Dendritic cell treated with granulocyte-macrophage colony-stimulating factor and Interleukin-4, amounts not matched to agents 40 ng/mL and 50 ng/mL, for 4 days (primary cell): Measurements from ENCODE around the gene RAPGEF2.

Experiments used
- H3K27ac Mint-ChIP-seq: one replicate; pipeline ENCODE4 v1.8.0; 2022; ENCODE audit warnings: mild to moderate bottlenecking, mixed read lengths
- H3K27me3 Mint-ChIP-seq: one replicate; pipeline ENCODE4 v1.8.0; 2022; ENCODE audit warnings: mild to moderate bottlenecking, mixed read lengths
- H3K36me3 Mint-ChIP-seq: one replicate; pipeline ENCODE4 v1.8.0; 2022; ENCODE audit warnings: low read depth, mixed read lengths
- H3K4me1 Mint-ChIP-seq: one replicate; pipeline ENCODE4 v1.8.0; 2022; ENCODE audit warnings: low read depth, mixed read lengths
- H3K4me3 Mint-ChIP-seq: one replicate; pipeline ENCODE4 v1.8.0; 2022; ENCODE audit warnings: mild to moderate bottlenecking, moderate library complexity, mixed read lengths
- H3K9me3 Mint-ChIP-seq: one replicate; pipeline ENCODE4 v1.8.0; 2022; ENCODE audit warnings: mixed read lengths
- intact Hi-C: fragments of 100-400 bp; cut with micrococcal nuclease; formaldehyde crosslinking; loops from one replicate; pipeline ENCODE4 v1.15.0; 2022

RAPGEF2 gene

DNA sequence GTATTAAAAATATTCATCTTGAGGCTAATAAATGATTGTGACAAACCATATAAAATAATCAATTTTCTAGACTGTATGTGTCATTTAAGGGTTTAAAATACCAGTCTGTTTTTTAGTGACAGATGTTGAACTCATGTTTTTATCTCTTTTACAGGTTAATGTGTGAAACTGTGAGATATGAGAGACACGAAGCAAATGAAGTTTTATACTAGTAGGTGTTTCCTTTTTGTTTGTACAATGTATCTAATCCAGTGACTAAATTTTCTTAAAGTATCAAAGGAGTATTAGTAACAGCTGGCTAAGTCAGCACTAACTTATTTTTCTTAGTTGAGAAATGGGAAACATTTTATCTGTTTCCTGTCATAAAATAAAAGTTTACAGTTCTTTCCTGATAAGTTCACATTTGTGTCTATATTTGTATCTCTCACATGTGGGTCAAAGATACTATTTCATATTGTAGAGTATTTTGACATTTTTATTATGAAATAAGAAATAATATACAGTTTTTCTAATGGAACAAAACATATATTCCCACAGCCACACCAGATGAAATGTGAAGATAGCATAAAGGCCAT is 90.3 kb downstream of the RAPGEF2 start:
- no peaks in the 10 kb centered on the region for H3K9me3 Mint-ChIP-seq
- H3K4me3 Mint-ChIP-seq, result no peak overlapping the region
- intact Hi-C loops, result no loop called here
- no peak overlapping the region for H3K27ac Mint-ChIP-seq
- H3K4me1 Mint-ChIP-seq, result peaks cover 7% of the 10 kb centered on the region
- peaks cover 17% of the 10 kb centered on the region for H3K36me3 Mint-ChIP-seq
- H3K27me3 Mint-ChIP-seq, result no peaks in the 10 kb centered on the region

DNA sequence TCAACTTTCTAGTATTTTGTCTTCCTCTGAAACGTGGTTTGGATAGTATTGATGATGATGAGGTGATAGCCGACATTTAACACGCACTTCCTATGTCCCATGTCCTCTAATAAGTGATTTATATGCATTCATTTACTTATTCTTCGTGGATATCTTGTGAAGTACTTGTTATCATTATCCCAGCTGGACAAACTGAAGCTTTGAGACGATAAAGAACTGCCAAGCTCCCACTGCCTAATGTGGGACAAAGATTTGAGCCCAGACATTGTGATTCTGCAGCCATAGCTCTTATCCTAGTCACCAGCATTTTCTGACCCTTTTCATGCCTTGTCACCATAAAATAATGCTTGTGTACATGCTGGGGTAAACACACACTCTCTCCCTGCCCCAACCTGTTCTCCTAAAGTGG is 92.5 kb downstream of the RAPGEF2 start:
- intact Hi-C loops, result no loop called here
- Mint-ChIP-seq H3K36me3 (peaks cover 17% of the 10 kb centered on the region), H3K27ac (no peak overlapping the region), H3K4me1 (peaks cover 11% of the 10 kb centered on the region), H3K27me3 (no peaks in the 10 kb centered on the region), H3K9me3 (no peaks in the 10 kb centered on the region), H3K4me3 (no peak overlapping the region)

DNA sequence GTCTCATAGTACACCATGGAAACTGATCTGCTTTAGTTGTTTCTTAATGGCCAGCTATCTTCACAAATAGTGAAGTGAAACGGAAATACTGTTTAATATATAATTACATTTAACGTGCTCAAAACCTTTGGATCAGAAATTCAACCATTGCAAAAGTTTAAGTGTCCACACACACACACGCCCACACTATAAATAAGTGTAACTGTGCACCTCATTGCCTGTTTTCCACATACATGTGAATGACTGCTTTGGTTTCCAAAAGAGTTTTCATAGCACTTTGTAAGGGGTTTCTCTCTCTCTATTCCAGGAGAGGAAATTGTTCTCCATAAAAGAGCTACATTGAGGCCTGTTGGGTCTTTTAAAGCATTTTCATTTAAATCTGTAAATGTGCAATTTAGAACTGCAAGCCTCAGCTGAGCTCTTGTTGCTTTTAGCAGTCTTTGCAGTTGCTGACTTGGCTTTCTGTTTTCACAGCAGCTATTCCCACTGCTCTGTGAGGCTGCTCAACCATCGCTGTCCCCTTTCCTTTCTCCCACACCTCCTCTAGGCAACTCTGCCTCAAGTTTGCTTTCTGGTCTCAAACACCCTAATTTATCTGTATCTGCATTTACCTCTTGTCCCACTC is 94.5 kb downstream of the RAPGEF2 start:
- Mint-ChIP-seq H3K27ac (no peak overlapping the region), H3K9me3 (no peaks in the 10 kb centered on the region), H3K4me3 (no peak overlapping the region), H3K4me1 (peaks cover 22% of the 10 kb centered on the region), H3K27me3 (no peaks in the 10 kb centered on the region), H3K36me3 (peaks cover 17% of the 10 kb centered on the region)
- intact Hi-C loops, result no loop called here

DNA sequence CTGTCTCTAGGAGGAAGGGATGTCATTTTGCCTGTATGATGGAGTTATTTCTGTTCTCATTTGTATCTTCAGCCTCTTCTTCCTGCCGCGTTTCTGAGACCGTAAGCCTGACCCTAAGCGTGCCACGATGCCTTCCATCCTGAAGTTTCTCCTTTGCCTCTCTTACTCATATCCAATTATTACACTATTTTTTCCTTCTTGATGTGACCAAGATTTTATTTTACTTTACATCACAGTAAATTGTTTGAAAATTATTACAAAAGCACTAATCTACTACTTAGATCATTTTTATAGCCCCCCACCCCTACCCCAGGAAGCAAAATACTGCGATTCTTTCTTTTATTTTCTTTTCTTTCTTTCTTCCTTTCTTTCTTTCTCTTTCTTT is 95.0 kb downstream of the RAPGEF2 start:
- intact Hi-C loops, result no loop called here
- peaks cover 17% of the 10 kb centered on the region for H3K36me3 Mint-ChIP-seq
- no peak overlapping the region for H3K4me3 Mint-ChIP-seq
- H3K4me1 Mint-ChIP-seq, result peaks cover 27% of the 10 kb centered on the region
- no peaks in the 10 kb centered on the region for H3K27me3 Mint-ChIP-seq
- no peaks in the 10 kb centered on the region for H3K9me3 Mint-ChIP-seq
- H3K27ac Mint-ChIP-seq, result no peak overlapping the region

DNA sequence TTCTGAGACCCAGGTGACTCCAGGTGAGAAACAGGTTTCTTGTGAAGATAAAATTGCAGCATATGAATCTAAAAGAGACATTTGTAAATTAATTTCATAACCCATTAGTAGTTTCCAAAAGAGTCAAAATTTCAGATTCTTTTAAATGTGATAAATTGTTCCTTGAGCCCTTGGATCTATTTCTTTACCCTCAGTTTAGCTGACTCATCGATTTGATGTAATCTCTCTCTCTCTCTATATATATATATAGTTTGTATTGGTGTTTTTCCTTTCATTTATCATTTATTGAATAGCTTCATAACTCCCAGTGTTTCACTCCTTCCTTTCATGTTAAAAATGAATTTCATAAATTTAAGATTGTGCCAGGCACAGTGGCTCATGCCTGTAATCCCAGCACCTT is 96.9 kb downstream of the RAPGEF2 start:
- H3K36me3 Mint-ChIP-seq, result peaks cover 7% of the 10 kb centered on the region
- no peaks in the 10 kb centered on the region for H3K27me3 Mint-ChIP-seq
- intact Hi-C loops, result no loop called here
- peaks cover 44% of the 10 kb centered on the region for H3K4me1 Mint-ChIP-seq
- no peak overlapping the region for H3K27ac Mint-ChIP-seq
- H3K9me3 Mint-ChIP-seq, result no peaks in the 10 kb centered on the region
- H3K4me3 Mint-ChIP-seq, result no peak overlapping the region

DNA sequence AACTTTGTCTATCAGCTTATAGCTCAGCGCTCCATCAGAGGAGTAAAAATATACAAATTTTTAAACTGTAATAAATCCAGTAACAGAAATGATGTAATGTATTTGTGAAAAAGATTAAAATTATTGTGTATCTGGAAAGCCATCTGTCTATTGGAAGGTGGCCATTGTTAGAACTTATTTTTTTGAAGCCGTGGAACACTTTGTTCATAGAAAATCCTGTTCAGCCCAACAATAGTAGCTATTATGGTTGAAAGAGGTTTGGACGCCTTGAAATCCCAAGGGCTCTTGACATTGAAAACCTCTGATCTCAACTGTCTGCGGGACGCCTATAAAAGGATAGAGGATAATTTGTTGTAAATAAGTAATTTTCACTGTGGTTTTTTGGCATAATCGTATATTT is 98.3 kb downstream of the RAPGEF2 start:
- peaks cover 9% of the 10 kb centered on the region for H3K9me3 Mint-ChIP-seq
- H3K27ac Mint-ChIP-seq, result no peak overlapping the region
- no peak overlapping the region for H3K4me3 Mint-ChIP-seq
- intact Hi-C loops, result no loop called here
- H3K36me3 Mint-ChIP-seq, result peaks cover 9% of the 10 kb centered on the region
- peaks cover 53% of the 10 kb centered on the region for H3K4me1 Mint-ChIP-seq
- H3K27me3 Mint-ChIP-seq, result no peaks in the 10 kb centered on the region

GRCh38 chr4:159204566-159204965 is 101.7 kb downstream of the RAPGEF2 start:
- H3K27ac Mint-ChIP-seq, result peak overlapping the region; percentile 2
- peaks cover 48% of the 10 kb centered on the region for H3K4me1 Mint-ChIP-seq
- peaks cover 9% of the 10 kb centered on the region for H3K36me3 Mint-ChIP-seq
- no peak overlapping the region for H3K4me3 Mint-ChIP-seq
- no peaks in the 10 kb centered on the region for H3K27me3 Mint-ChIP-seq
- intact Hi-C loops, result no loop called here
- peaks cover 9% of the 10 kb centered on the region for H3K9me3 Mint-ChIP-seq

GRCh38 chr4:159205466-159205865 is 102.6 kb downstream of the RAPGEF2 start:
- H3K27ac Mint-ChIP-seq, result no peak overlapping the region
- no peak overlapping the region for H3K4me3 Mint-ChIP-seq
- peaks cover 9% of the 10 kb centered on the region for H3K9me3 Mint-ChIP-seq
- intact Hi-C loops, result no loop called here
- no peaks in the 10 kb centered on the region for H3K27me3 Mint-ChIP-seq
- H3K36me3 Mint-ChIP-seq, result peaks cover 10% of the 10 kb centered on the region
- H3K4me1 Mint-ChIP-seq, result peaks cover 48% of the 10 kb centered on the region

DNA sequence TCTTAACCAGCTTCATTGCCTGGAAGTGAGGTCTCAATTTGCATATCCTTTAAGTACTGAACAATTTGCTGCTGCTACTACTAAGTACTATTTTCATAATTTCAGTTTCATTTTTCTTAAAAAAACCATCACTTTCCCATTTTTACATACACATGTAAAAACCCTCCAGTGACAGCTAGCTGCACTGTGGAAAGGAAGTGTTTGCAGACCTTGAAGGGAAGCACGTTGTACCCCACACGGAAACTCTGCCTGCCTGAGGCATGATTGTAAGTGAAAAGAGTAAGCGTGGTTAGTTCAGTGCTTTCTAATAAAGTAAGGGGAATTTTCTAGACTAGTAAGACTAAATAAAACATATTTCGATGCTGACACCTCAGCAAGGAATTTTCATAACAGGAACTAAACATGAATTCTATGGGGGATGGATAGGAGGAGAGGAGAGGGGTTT is 103.6 kb downstream of the RAPGEF2 start:
- intact Hi-C loops, result no loop called here
- H3K36me3 Mint-ChIP-seq, result peaks cover 20% of the 10 kb centered on the region
- H3K9me3 Mint-ChIP-seq, result peaks cover 9% of the 10 kb centered on the region
- H3K27ac Mint-ChIP-seq, result peak overlapping the region; percentile 71
- peaks cover 47% of the 10 kb centered on the region for H3K4me1 Mint-ChIP-seq
- H3K27me3 Mint-ChIP-seq, result no peaks in the 10 kb centered on the region
- peak overlapping the region; percentile 15 for H3K4me3 Mint-ChIP-seq

GRCh38 chr4:159209249-159209648 is 106.4 kb downstream of the RAPGEF2 start:
- intact Hi-C loops, result no loop called here
- Mint-ChIP-seq H3K36me3 (peaks cover 23% of the 10 kb centered on the region), H3K4me3 (no peak overlapping the region), H3K4me1 (peaks cover 20% of the 10 kb centered on the region), H3K9me3 (peaks cover 9% of the 10 kb centered on the region), H3K27me3 (no peaks in the 10 kb centered on the region), H3K27ac (no peak overlapping the region)

- Mint-ChIP-seq H3K27ac (no peak overlapping the region), H3K27me3 (no peaks in the 10 kb centered on the region), H3K36me3 (peaks cover 16% of the 10 kb centered on the region), H3K9me3 (peaks cover 1% of the 10 kb centered on the region), H3K4me1 (peaks cover 8% of the 10 kb centered on the region), H3K4me3 (no peak overlapping the region)
- intact Hi-C loops, result no loop called here
Observed at GRCh38 chr4:159210975-159211374, 108.1 kb downstream of the RAPGEF2 start.

DNA sequence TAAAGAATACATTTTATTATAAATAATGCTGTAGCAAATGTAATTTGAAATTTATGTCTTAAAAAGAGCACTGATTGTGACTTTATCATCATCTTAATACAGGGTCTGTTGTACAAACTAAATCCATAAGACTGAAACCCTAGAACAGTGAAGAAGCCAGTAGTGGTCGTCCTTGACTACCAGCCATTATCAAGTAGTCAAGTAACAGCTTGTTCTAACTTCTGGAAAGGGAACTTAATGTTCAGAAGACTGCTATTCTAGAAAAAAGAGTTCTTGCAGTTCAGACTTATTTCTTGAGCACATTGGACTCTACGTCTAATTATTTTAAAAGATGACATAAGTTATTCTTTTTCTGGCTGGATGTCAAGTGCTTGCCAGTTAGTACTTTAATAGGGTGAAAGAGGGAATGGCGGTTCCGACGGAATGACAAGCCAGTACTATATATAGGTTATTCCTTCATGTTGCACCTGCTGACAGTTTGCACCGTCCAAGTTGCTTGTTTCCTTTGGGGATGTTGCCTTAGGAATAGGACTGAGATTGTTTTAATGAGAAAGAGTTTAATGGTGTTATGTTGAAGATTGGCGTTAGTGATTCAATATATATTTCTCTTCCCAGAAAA is 109.9 kb downstream of the RAPGEF2 start:
- Mint-ChIP-seq H3K27me3 (no peaks in the 10 kb centered on the region), H3K9me3 (no peaks in the 10 kb centered on the region), H3K27ac (no peak overlapping the region), H3K4me1 (no peaks in the 10 kb centered on the region), H3K36me3 (peaks cover 13% of the 10 kb centered on the region), H3K4me3 (no peak overlapping the region)
- intact Hi-C loops, result no loop called here

DNA sequence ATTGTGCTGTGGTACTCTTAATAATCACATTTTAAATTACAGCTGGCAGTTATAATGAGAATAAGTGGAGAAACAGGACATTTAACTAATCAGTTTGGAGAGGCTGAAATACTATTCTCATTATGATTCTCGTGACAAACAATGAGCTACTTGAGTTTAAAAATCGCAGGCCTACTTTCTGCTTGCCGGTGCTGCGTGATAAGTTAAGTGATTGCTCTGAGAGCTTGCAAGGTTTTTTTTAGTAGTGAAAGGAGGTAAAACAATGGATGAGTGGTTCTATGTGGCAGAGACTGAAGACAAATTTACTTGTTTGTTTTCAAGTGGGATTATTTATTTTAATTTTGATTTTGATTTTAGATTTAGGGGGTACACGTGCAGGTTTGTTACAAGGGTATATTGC is 114.0 kb downstream of the RAPGEF2 start:
- H3K36me3 Mint-ChIP-seq, result peaks cover 6% of the 10 kb centered on the region
- H3K4me1 Mint-ChIP-seq, result peaks cover 6% of the 10 kb centered on the region
- intact Hi-C loops, result no loop called here
- H3K4me3 Mint-ChIP-seq, result no peak overlapping the region
- no peak overlapping the region for H3K27ac Mint-ChIP-seq
- no peaks in the 10 kb centered on the region for H3K9me3 Mint-ChIP-seq
- H3K27me3 Mint-ChIP-seq, result no peaks in the 10 kb centered on the region

DNA sequence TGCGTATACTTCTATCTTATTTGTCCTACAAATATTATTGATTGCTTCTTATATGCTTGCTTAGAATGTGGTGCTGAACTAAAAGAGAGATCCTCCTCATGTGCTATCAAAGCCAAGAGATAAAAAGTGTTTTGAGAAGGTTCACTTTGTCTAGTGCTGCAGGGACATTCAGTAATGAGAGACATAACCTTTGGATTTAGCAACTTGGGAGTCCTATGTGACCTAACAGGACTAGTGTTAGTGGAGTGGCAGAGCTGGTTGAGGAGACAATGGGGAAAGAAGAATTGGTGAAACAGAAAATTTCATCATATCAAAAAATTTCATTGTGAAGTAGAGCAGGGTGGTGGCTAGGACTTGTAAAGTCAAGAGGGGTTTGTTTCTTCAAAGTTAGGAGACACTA is 117.0 kb downstream of the RAPGEF2 start:
- Mint-ChIP-seq H3K4me1 (peaks cover 6% of the 10 kb centered on the region), H3K27me3 (no peaks in the 10 kb centered on the region), H3K9me3 (no peaks in the 10 kb centered on the region), H3K4me3 (no peak overlapping the region), H3K36me3 (peaks cover 6% of the 10 kb centered on the region), H3K27ac (no peak overlapping the region)
- intact Hi-C loops, result no loop called here

- no peaks in the 10 kb centered on the region for H3K27me3 Mint-ChIP-seq
- intact Hi-C loops, result no loop called here
- H3K9me3 Mint-ChIP-seq, result no peaks in the 10 kb centered on the region
- peaks cover 6% of the 10 kb centered on the region for H3K36me3 Mint-ChIP-seq
- no peak overlapping the region for H3K4me3 Mint-ChIP-seq
- peaks cover 6% of the 10 kb centered on the region for H3K4me1 Mint-ChIP-seq
- no peak overlapping the region for H3K27ac Mint-ChIP-seq
Observed at GRCh38 chr4:159220353-159220752, 117.5 kb downstream of the RAPGEF2 start.
